Neural crest cell (in vitro differentiated cells): Measurements from ENCODE around the gene AQP12B. TPM values are rescaled to one million over a fixed set of nuclear protein-coding genes. Genes with fewer than 3 reads are reported as not detected.

Experiments used
- DNase-seq: peaks from one replicate; pipeline ENCODE4 v3.0.0; 2021; ENCODE audit warnings: low read depth, mixed read lengths, low spot score
- H3K27ac Mint-ChIP-seq: one replicate; pipeline ENCODE4 v1.8.0; 2021; ENCODE audit warnings: mild to moderate bottlenecking, mixed read lengths; ENCODE audit not compliant: unreplicated experiment
- H3K27me3 Mint-ChIP-seq: 2 replicates; pipeline ENCODE4 v1.8.0; 2021; ENCODE audit warnings: low read depth, mild to moderate bottlenecking, mixed read lengths
- H3K36me3 Mint-ChIP-seq: 2 replicates; pipeline ENCODE4 v1.8.0; 2021; ENCODE audit warnings: low read depth, mild to moderate bottlenecking, mixed read lengths
- H3K4me1 Mint-ChIP-seq: 2 replicates; pipeline ENCODE4 v1.8.0; 2021; ENCODE audit warnings: mixed read lengths
- H3K4me3 Mint-ChIP-seq: one replicate; pipeline ENCODE4 v1.8.0; 2021; ENCODE audit warnings: mild to moderate bottlenecking, mixed read lengths
- H3K9me3 Mint-ChIP-seq: 2 replicates; pipeline ENCODE4 v1.8.0; 2021; ENCODE audit warnings: mixed read lengths
- total RNA-seq: library from RNA; stranded (reverse); gene quantifications from 2 replicates; pipeline ENCODE4 v1.2.1, GENCODE V29; 2021
- TF ChIP-seq, protein P1 (sequence below): fragments of 200-600 bp; sonication (generic); conservative IDR thresholded peaks from 2 replicates; pipeline ENCODE4 v1.5.0; 2021; ENCODE audit warnings: antibody characterized with exemption, mild to moderate bottlenecking

AQP12B gene
- total RNA-seq, 1 donor from 2014 or later = not detected

DNA sequence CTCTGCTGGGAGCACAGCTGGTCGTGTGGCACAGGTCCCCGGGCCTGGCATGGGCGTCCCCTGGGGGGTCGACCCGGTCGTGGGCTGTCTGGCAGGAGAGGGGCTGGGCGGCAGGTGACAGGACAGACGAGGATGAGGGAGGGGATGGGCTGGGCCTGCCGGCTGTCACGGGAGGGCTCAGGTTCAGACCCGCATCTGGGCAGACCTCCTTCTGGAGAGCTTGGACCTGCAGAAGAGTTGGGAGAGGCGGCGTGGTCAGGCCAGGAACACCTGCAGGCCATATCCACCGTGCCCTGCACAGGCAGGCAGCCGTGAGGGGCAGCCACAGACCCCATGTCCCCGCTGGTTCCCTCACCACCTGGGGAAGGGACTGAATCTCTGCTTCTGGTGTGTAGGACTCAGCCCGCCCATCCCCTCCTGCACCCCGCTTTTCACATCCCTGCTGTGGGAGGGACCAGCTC, 34.5 kb upstream of the AQP12B start:
- no peak for DNase-seq
- H3K9me3 Mint-ChIP-seq = no peaks in the 10 kb centered on the region
- no peaks in the 10 kb centered on the region for H3K4me1 Mint-ChIP-seq
- no peaks in the 10 kb centered on the region for H3K36me3 Mint-ChIP-seq
- TF ChIP-seq, protein P1, sequence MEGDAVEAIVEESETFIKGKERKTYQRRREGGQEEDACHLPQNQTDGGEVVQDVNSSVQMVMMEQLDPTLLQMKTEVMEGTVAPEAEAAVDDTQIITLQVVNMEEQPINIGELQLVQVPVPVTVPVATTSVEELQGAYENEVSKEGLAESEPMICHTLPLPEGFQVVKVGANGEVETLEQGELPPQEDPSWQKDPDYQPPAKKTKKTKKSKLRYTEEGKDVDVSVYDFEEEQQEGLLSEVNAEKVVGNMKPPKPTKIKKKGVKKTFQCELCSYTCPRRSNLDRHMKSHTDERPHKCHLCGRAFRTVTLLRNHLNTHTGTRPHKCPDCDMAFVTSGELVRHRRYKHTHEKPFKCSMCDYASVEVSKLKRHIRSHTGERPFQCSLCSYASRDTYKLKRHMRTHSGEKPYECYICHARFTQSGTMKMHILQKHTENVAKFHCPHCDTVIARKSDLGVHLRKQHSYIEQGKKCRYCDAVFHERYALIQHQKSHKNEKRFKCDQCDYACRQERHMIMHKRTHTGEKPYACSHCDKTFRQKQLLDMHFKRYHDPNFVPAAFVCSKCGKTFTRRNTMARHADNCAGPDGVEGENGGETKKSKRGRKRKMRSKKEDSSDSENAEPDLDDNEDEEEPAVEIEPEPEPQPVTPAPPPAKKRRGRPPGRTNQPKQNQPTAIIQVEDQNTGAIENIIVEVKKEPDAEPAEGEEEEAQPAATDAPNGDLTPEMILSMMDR = no peak
- no peak overlapping the region for H3K27ac Mint-ChIP-seq
- no peak overlapping the region for H3K4me3 Mint-ChIP-seq
- H3K27me3 Mint-ChIP-seq = no peaks in the 10 kb centered on the region

DNA sequence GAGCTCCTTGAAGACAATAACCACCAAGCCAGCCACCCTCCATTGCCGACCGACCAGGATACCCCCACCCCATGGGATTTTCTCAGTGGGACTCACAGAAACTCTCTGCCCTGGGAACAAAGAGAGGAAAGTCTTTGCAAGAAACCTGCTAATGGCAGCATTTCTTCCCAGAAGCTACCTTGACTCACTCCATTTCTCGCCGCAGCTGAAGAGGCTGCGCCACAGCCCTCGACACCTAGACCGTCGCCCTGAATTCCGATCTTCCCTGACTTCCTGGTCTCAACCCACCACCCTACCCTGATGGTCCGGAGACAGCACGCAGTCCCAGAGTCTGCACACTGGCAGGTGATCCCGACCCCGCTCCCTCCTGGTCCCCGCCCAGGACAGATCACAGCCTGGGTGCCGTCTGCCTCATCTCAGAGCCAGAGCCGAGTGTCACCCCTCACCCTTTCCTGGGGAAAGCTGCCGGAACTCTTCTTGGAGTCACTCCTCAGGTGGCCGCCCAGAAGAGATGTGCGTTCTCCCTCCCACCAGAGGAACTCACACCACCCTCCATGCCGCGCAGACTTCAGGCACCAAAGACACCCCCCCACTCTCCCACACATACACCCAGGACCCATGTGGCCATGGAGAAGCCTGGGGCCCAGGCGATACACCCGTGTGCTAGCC, 33.6 kb upstream of the AQP12B start:
- H3K9me3 Mint-ChIP-seq = no peaks in the 10 kb centered on the region

DNA sequence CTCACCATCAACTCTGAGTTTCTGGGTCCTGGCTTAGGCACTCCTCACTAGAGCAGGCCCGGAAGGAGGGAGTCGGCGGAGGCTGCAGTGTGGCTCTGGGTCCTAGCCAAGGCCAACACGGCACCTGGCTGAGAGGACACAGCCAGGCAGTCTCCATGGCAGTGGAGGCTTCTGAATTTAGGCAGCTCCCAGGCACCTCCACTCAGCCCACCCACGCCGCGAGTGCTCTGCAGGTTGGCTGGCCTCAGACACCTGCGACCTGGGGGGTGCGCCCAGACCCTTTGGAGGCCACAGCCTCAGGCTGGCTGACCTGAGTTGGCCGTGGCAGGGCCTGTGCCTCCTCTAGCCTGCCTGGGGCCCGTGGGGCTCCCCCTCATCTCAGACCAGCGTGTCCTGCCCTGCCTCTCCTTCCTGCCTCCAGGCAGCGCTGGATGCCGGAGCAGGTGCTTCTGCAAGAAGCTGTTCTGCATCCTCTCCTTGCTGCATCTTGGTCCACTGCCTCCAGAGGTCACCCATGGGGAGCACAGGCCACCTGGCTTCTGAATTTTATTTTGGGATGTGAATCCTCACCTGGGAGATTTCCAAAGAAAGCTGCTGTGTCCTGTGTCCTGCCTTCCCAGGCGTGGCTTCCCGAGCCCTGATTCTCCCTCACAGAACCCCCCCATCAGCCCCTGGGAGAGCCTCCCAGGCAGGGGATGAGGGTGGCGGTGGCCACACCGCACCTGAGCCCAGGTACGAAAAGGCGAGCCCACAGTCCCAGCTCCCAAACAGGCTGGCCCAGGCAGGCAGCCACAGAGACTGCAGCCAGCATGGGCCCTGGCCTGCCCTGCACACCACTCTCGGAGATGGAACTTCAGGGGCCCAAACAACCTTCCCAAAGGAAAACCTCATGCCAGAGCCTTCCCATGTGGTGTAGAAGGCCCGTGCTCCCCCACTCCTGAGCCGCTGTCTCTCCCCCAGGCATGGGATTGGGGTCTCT, 32.4 kb upstream of the AQP12B start:
- Mint-ChIP-seq H3K4me1 (no peaks in the 10 kb centered on the region), H3K27ac (no peak overlapping the region), H3K4me3 (no peak overlapping the region), H3K9me3 (no peaks in the 10 kb centered on the region), H3K27me3 (no peaks in the 10 kb centered on the region), H3K36me3 (no peaks in the 10 kb centered on the region)
- TF ChIP-seq, protein P1 = no peak
- no peak for DNase-seq

More for the DNA sequence above, 33.6 kb upstream of the AQP12B start:
- H3K4me3 Mint-ChIP-seq = no peak overlapping the region
- H3K27ac Mint-ChIP-seq = peak overlapping the region; percentile 89
- H3K27me3 Mint-ChIP-seq = no peaks in the 10 kb centered on the region
- TF ChIP-seq, protein P1 = no peak
- DNase-seq = no peak
- H3K4me1 Mint-ChIP-seq = no peaks in the 10 kb centered on the region
- H3K36me3 Mint-ChIP-seq = no peaks in the 10 kb centered on the region

DNA sequence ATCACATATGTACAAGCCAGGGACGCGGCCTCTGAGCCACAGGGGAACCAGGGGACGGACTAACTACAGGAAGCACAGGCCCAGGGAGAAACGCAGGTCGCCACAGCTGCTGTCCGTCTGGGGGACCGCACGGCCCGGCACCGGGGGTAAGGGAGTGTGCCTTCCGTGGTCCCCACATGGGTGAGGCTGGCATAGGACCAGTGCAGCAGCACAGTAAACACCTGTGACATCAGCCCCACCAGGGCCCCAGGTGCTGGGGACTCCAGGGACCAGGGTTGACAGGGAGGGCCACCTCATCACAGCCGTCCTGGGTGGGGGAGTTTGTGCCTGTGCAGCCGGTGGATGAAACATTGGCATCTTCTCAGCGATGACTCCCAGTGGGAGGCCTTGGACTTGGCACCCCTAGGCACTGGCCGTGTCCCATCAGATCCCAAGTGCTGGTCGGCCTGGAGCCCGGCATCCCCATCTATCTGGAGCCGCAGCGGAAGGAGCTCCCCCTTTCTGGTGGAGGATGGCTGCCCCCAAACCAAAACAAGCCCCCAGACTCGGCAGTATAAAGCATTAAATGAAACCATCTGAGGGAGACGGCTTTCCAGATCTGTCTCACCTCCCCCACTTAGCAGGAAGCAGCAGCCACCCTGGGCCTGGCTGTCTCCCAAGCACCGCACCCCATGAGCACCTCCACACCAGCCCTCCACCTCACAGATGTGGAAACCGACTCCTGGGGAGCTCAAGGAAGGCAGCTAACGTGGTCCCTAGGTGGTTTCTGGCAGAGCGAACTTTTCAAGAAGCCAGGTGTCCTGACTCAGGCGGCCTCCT, 31.5 kb upstream of the AQP12B start:
- DNase-seq = no peak
- no peaks in the 10 kb centered on the region for H3K36me3 Mint-ChIP-seq
- no peaks in the 10 kb centered on the region for H3K4me1 Mint-ChIP-seq
- peak overlapping the region; percentile 30 for H3K27ac Mint-ChIP-seq
- H3K4me3 Mint-ChIP-seq = no peak overlapping the region
- H3K9me3 Mint-ChIP-seq = no peaks in the 10 kb centered on the region
- TF ChIP-seq, protein P1 = no peak
- H3K27me3 Mint-ChIP-seq = no peaks in the 10 kb centered on the region
